CD4-positive, alpha-beta memory T cell (primary cell): ENCODE data around the gene MRPS31. TPM values are rescaled to one million over a fixed set of nuclear protein-coding genes. Genes with fewer than 3 reads are reported as not detected.

Source experiments
- CTCF ChIA-PET: fragments of 350-600 bp; sonication (Branson Sonifier 250); formaldehyde crosslinking; loops from one replicate; lab custom pipeline; 2021; ENCODE audit warnings: inconsistent platforms; ENCODE audit not compliant: partially characterized antibody; lab: Charles Lee
- POLR2A ChIA-PET: fragments of 350-600 bp; sonication (Branson Sonifier 250); formaldehyde crosslinking; loops from one replicate; lab custom pipeline; 2021; ENCODE audit not compliant: partially characterized antibody; lab: Charles Lee
- DNase-seq, 5 donors: peaks; one replicate each; pipeline versions ENCODE4 v3.0.0 to v3.0.0-alpha.2; 2020 to 2022; ENCODE audit warnings: mixed read lengths in 1 of 5
- H3K27ac ChIP-seq: one replicate; pipeline ENCODE4 v1.7.0; 2013; ENCODE audit warnings: low read depth, low read length
- H3K27me3 ChIP-seq: 2 replicates; pipeline ENCODE4 v1.7.0; 2013; ENCODE audit warnings: mild to moderate bottlenecking, low read length, moderate library complexity; ENCODE audit not compliant: insufficient read depth
- H3K36me3 ChIP-seq: 2 replicates; pipeline ENCODE4 v1.7.0; 2013; ENCODE audit warnings: mild to moderate bottlenecking, low read length, moderate library complexity; ENCODE audit not compliant: insufficient read depth
- H3K4me1 ChIP-seq: 2 replicates; pipeline ENCODE4 v1.7.0; 2013; ENCODE audit warnings: mild to moderate bottlenecking, low read length, moderate library complexity; ENCODE audit not compliant: insufficient read depth
- H3K4me3 ChIP-seq, 2 donors: one replicate each; pipeline ENCODE4 v1.7.0; 2013; ENCODE audit warnings: low read length in 2 of 2, mild to moderate bottlenecking in 1 of 2
- H3K9me3 ChIP-seq, 2 donors: one replicate each; pipeline ENCODE4 v1.7.0; 2013; ENCODE audit warnings: low read length in 2 of 2, control low read depth in 1 of 2; ENCODE audit not compliant: control insufficient read depth in 1 of 2
- H3K27ac Mint-ChIP-seq, 7 donors: one replicate each; pipeline ENCODE4 v1.8.0; 2020 to 2021; ENCODE audit warnings: mixed read lengths in 7 of 7, mild to moderate bottlenecking in 6 of 7, inconsistent platforms in 3 of 7, moderate library complexity in 3 of 7
- H3K27me3 Mint-ChIP-seq, 2 donors: one replicate each; pipeline ENCODE4 v1.8.0; 2020 to 2021; ENCODE audit warnings: mixed read lengths in 2 of 2
- H3K36me3 Mint-ChIP-seq, 2 donors: one replicate each; pipeline ENCODE4 v1.8.0; 2020 to 2021; ENCODE audit warnings: mixed read lengths in 2 of 2, inconsistent platforms in 1 of 2, mild to moderate bottlenecking in 1 of 2
- H3K4me1 Mint-ChIP-seq, 4 donors: one replicate each; pipeline ENCODE4 v1.8.0; 2020 to 2021; ENCODE audit warnings: mixed read lengths in 4 of 4, mild to moderate bottlenecking in 1 of 4
- H3K4me3 Mint-ChIP-seq, 8 donors: one replicate each; pipeline ENCODE4 v1.8.0; 2020 to 2021; ENCODE audit warnings: mixed read lengths in 8 of 8, mild to moderate bottlenecking in 7 of 8, moderate library complexity in 6 of 8, inconsistent platforms in 3 of 8
- H3K9me3 Mint-ChIP-seq, 8 donors: one replicate each; pipeline ENCODE4 v1.8.0; 2020 to 2021; ENCODE audit warnings: mixed read lengths in 8 of 8, mild to moderate bottlenecking in 5 of 8, inconsistent platforms in 3 of 8, moderate library complexity in 1 of 8
- intact Hi-C: fragments of 100-400 bp; cut with micrococcal nuclease; formaldehyde crosslinking; loops from one replicate; pipeline ENCODE4 v1.15.1; 2023
- polyA plus RNA-seq, 2 donors: library from polyadenylated mRNA; unstranded; fragments of 300-500 nt; fragmentation: Illumina TruSeq; gene quantifications; one replicate each; pipeline ENCODE4 v1.2.3, GENCODE V29; 2021
- total RNA-seq, 2 experiments: library from RNA; stranded (reverse); gene quantifications; one replicate each; pipeline ENCODE4 v1.2.3, GENCODE V29; 2021

The MRPS31 gene
- total and polyA plus RNA-seq, 4 experiments from 2014 or later = 37.7 to 58.5 (median 43.8) TPM

DNA sequence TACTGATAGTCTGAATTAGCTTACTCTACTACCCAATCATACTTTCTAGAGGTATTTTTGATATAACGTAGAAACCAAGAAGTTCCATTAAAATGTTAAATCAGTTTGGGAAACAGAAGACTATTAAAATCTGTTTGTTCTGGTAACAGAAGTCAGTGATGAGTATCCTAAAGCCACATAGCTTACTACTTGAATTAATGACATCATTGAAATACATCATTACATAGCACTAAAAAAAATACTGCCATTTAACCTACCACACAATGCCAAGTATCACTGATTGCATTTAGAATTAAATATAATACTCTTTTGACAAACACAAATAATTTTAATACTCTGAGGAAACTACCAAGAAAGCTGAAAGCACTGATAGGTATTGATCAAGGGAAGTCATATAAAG is 5.4 kb downstream of the MRPS31 start:
- Mint-ChIP-seq H3K4me1 (peaks cover 34 to 42% (median 39%) of the 10 kb centered on the region in 4 donors), H3K27ac (peak overlapping the region in 3 of 7 donors; percentile 35 to 86 (median 62)), H3K9me3 (no peaks in the 10 kb centered on the region), H3K36me3 (peaks cover 10 to 39% of the 10 kb centered on the region in 2 donors), H3K4me3 (no peak overlapping the region), H3K27me3 (no peaks in the 10 kb centered on the region)
- H3K36me3 ChIP-seq = peaks cover 4% of the 10 kb centered on the region
- no peak overlapping the region for H3K4me3 ChIP-seq
- no peaks in the 10 kb centered on the region for H3K9me3 ChIP-seq
- H3K4me1 ChIP-seq = peaks cover 36% of the 10 kb centered on the region
- H3K27ac ChIP-seq = no peak overlapping the region
- intact Hi-C loops = no loop called here
- CTCF ChIA-PET = interaction anchor here (1.1 to 2.1 kb wide), 3 partner anchors 12 to 1082 kb away, joined by 3 to 8 read pairs (median 3); no protein-coding TSS in a partner anchor
- H3K27me3 ChIP-seq = no peaks in the 10 kb centered on the region
- no peak for DNase-seq
- POLR2A ChIA-PET = no interaction called here

DNA sequence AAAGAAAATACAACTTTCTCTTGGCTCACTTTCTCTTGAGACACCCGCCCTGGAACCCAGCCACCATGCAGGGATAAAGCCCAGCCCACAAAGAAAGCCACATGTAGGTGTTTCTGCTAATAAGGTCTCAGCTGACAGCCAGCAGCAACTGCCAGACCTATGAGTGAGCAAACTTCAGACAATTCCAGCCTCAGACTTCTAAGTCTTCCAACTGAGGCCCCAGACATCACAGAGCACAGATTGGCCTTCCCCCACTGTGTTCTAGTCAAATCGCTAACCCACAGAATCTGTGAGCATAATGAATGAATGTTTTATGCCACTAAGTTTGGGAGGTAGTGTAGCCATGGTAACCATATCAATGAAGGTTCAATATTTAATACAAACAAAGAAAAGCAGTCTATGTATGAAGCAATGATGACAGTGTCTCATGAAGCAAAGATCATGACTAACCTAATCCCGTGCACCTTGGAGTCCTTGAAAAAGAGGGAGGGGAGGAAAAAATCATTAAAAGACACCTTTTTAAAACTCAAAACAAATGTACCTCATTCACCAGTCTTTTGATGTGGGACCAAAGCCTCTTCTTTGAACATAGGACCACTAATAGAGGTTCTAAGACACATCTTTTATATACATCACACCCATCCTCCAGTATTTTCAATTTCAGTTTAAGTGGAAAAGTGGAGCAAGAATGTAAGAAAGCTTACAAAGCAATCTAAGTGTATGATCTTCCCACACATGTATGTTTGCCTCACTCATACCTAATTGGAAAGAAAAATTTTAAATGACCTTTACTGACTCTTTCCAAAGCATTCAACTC is 6.2 kb downstream of the MRPS31 start:
- Mint-ChIP-seq H3K4me1 (peaks cover 31 to 34% (median 34%) of the 10 kb centered on the region in 4 donors), H3K27ac (peak overlapping the region; percentile 9 to 86 (median 71)), H3K36me3 (peaks cover 11 to 40% of the 10 kb centered on the region in 2 donors), H3K27me3 (no peaks in the 10 kb centered on the region), H3K4me3 (peak overlapping the region in 3 of 8 donors; percentile 28 to 43 (median 29)), H3K9me3 (no peaks in the 10 kb centered on the region)
- Histone ChIP-seq H3K27ac (peak overlapping the region; percentile 15), H3K4me1 (peaks cover 30% of the 10 kb centered on the region), H3K4me3 (no peak overlapping the region), H3K36me3 (peaks cover 4% of the 10 kb centered on the region), H3K27me3 (no peaks in the 10 kb centered on the region), H3K9me3 (no peaks in the 10 kb centered on the region)
- ChIA-PET POLR2A (no interaction called here), CTCF (interaction anchor here (1.1 to 2.1 kb wide), 2 partner anchors 13 to 17 kb away, joined by 3 to 8 read pairs; no protein-coding TSS in a partner anchor)
- intact Hi-C loops = no loop called here
- peak in 1 of 5 donors; percentile 65 for DNase-seq

DNA sequence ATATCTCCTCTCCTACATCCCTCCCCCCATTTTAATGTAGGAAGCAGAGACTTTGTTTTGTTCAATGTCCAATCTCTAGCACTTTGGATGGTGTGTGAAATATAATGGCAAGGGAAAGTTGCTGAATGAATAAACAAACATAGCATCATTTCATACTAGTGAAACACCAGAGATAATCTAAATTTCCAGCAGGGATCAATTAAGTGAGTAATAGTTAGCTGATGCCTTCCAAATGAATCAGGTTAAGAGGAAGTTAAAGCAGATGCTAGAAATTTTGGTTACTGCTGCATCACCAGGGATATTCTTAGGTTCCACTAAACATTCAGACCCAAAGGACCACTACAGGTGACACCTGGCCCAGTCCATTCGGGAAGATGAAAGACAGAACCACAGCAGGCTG is 8.1 kb downstream of the MRPS31 start:
- ChIA-PET CTCF (interaction anchor here (1.5 kb wide), 1 partner anchor 15 kb away, joined by 5 read pairs; no protein-coding TSS in a partner anchor), POLR2A (interaction anchor here (1.2 kb wide), 1 partner anchor 14 kb away, joined by 3 read pairs; no protein-coding TSS in a partner anchor)
- Histone ChIP-seq H3K27me3 (no peaks in the 10 kb centered on the region), H3K4me1 (peaks cover 25% of the 10 kb centered on the region), H3K9me3 (no peaks in the 10 kb centered on the region), H3K4me3 (no peak overlapping the region), H3K36me3 (peaks cover 10% of the 10 kb centered on the region), H3K27ac (no peak overlapping the region)
- DNase-seq = no peak
- Mint-ChIP-seq H3K4me1 (peaks cover 25 to 34% (median 30%) of the 10 kb centered on the region in 4 donors), H3K36me3 (peaks cover 21 to 46% of the 10 kb centered on the region in 2 donors), H3K27me3 (no peaks in the 10 kb centered on the region), H3K9me3 (no peaks in the 10 kb centered on the region), H3K4me3 (no peak overlapping the region), H3K27ac (peak overlapping the region in 5 of 7 donors; percentile 7 to 77 (median 61))
- intact Hi-C loops = no loop called here

DNA sequence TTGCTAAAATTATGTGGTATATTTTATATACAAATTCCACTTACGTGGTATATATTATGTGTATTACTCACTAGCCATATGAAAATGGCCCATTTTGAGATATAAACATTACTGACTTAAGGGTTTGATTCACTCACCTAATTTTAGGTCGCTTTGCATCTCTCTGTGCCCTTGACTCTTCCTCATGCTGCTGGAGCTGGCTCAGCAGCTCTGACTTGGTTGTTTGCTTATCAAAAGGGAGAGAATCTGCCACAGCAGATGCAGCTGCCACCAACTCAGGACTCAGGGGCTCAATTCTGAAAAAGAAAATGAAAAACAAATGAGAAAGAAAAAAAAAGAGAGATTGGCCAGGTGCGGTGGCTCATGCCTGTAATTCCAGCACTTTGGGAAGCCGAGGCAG is 12.2 kb downstream of the MRPS31 start:
- Histone ChIP-seq H3K4me3 (no peak overlapping the region), H3K4me1 (no peaks in the 10 kb centered on the region), H3K27ac (no peak overlapping the region), H3K36me3 (peaks cover 18% of the 10 kb centered on the region), H3K9me3 (no peaks in the 10 kb centered on the region), H3K27me3 (no peaks in the 10 kb centered on the region)
- intact Hi-C loops = no loop called here
- peak overlapping the region in 1 of 7 donors; percentile 42 for H3K27ac Mint-ChIP-seq
- no peak overlapping the region for H3K4me3 Mint-ChIP-seq
- ChIA-PET CTCF (interaction anchor here (1.1 to 1.3 kb wide), 2 partner anchors 18 to 690 kb away, joined by 4 read pairs; no protein-coding TSS in a partner anchor), POLR2A (no interaction called here)
- no peaks in the 10 kb centered on the region for H3K9me3 Mint-ChIP-seq
- peaks cover 12 to 21% (median 14%) of the 10 kb centered on the region in 4 donors for H3K4me1 Mint-ChIP-seq
- H3K27me3 Mint-ChIP-seq = no peaks in the 10 kb centered on the region
- H3K36me3 Mint-ChIP-seq = peaks cover 37 to 45% of the 10 kb centered on the region in 2 donors
- no peak for DNase-seq

DNA sequence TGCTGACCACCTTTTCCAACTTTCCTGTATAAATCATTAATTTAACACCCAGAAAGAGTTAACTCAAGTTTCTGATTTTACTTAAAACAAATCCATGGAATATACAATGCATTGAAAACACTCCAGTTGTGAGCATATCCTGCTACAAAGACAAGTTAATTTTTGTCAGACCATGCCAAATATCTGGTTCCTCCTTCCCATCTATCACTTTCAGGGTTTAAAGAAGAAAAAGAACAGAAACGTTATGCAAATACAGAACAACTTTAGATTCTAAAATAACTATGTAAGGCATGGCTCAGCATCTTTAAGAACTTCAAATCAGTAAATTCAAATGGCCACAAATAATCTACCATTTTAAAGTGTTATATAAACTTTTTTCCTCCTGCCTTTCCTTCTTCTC is 14.9 kb downstream of the MRPS31 start:
- POLR2A ChIA-PET = no interaction called here
- CTCF ChIA-PET = no interaction called here
- Mint-ChIP-seq H3K9me3 (no peaks in the 10 kb centered on the region), H3K27ac (no peak overlapping the region), H3K4me1 (peaks cover 0 to 4% (median 4%) of the 10 kb centered on the region in 4 donors), H3K36me3 (peaks cover 42 to 53% of the 10 kb centered on the region in 2 donors), H3K27me3 (no peaks in the 10 kb centered on the region), H3K4me3 (no peak overlapping the region)
- no peak for DNase-seq
- no peak overlapping the region for H3K27ac ChIP-seq
- H3K27me3 ChIP-seq = no peaks in the 10 kb centered on the region
- H3K9me3 ChIP-seq = no peaks in the 10 kb centered on the region
- H3K4me3 ChIP-seq = no peak overlapping the region
- no peaks in the 10 kb centered on the region for H3K4me1 ChIP-seq
- intact Hi-C loops = no loop called here
- peaks cover 32% of the 10 kb centered on the region for H3K36me3 ChIP-seq

DNA sequence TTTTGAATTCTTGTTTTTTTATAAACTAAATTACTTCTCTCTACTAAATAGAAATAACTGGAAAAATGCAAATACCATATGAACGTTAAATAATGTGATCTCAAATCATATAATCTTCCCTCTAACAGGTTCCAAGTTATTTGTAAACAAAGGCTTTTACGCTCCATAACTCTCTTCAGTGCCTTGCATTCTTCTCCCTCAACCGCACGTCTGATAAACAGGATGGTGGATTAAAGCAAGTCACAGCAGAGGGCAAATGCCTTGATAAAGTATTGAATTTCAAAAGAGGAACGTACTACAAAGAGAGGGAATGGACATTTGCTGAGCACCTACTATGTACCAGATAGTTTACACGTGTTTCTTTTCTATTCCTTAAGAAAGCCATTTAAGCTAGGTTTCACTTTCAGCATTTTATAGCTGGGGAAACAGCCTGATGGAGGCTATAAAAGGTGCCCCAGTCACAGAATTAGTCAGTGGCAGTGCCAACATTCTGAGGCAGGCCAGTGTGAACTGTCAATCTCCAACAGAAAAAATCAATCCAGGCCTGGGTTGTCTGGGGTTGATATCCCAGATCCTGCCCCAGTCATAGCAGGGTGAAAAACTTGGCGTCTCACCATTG is 15.8 kb downstream of the MRPS31 start:
- Histone ChIP-seq H3K4me3 (no peak overlapping the region), H3K9me3 (no peaks in the 10 kb centered on the region), H3K27ac (no peak overlapping the region), H3K27me3 (no peaks in the 10 kb centered on the region), H3K4me1 (no peaks in the 10 kb centered on the region), H3K36me3 (peaks cover 32% of the 10 kb centered on the region)
- Mint-ChIP-seq H3K4me3 (no peak overlapping the region), H3K9me3 (no peaks in the 10 kb centered on the region), H3K36me3 (peaks cover 40 to 53% of the 10 kb centered on the region in 2 donors), H3K4me1 (peaks cover 0 to 4% (median 3%) of the 10 kb centered on the region in 4 donors), H3K27ac (no peak overlapping the region), H3K27me3 (no peaks in the 10 kb centered on the region)
- intact Hi-C loops = no loop called here
- DNase-seq = no peak
- ChIA-PET CTCF (no interaction called here), POLR2A (no interaction called here)

DNA sequence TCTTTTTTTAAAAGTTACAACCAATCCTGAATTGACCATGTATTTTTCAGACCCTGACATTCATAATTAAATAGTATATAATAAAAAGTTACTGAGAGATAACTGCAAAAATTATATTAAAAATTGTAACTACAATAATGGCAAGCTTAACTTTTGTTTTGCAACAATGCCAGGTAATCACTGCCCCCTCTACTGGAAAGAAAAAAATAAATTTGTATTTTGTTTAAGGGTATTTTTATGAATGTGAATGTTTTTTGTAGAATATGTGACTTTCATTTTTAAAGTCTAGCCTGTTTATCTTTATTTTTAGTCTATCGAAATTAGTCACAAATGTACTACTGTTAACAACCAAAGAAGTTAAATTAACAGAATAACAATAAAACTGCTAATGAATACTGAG is 21.7 kb downstream of the MRPS31 start:
- POLR2A ChIA-PET = interaction anchor here (0.7 kb wide), 1 partner anchor 876 kb away, joined by 3 read pairs; no protein-coding TSS in a partner anchor
- H3K27ac ChIP-seq = no peak overlapping the region
- Mint-ChIP-seq H3K4me3 (no peak overlapping the region), H3K9me3 (no peaks in the 10 kb centered on the region), H3K36me3 (peaks cover 23 to 45% of the 10 kb centered on the region in 2 donors), H3K27ac (no peak overlapping the region), H3K4me1 (peaks cover 0 to 3% (median 0%) of the 10 kb centered on the region in 4 donors), H3K27me3 (no peaks in the 10 kb centered on the region)
- peaks cover 26% of the 10 kb centered on the region for H3K36me3 ChIP-seq
- intact Hi-C loops = no loop called here
- H3K27me3 ChIP-seq = no peaks in the 10 kb centered on the region
- H3K4me3 ChIP-seq = no peak overlapping the region
- CTCF ChIA-PET = interaction anchor here (1.0 kb wide), 1 partner anchor 28 kb away, joined by 3 read pairs; no protein-coding TSS in a partner anchor
- H3K9me3 ChIP-seq = no peaks in the 10 kb centered on the region
- H3K4me1 ChIP-seq = no peaks in the 10 kb centered on the region
- DNase-seq = no peak
